Measurements from ENCODE around the gene RNF213. TPM values are rescaled to one million over a fixed set of nuclear protein-coding genes. Genes with fewer than 3 reads are reported as not detected.

Gene RNF213
- total RNA-seq, 1 experiment from 2014 or later = 71.4 TPM

- Histone ChIP-seq H3K9ac (ENCODE audit: low read length) (no peak overlapping the region), H3K79me2 (ENCODE audit: low read length) (no peaks in the 10 kb centered on the region), H3K36me3 (ENCODE audit: low read depth, low read length) (peaks cover 22% of the 10 kb centered on the region; the same call in 1 of the 2 replicates), H3K4me1 (ENCODE audit: insufficient read depth, low read length) (no peaks in the 10 kb centered on the region), H2AFZ (ENCODE audit: low read length) (no peak overlapping the region), H3K27ac (ENCODE audit: low read length) (no peak overlapping the region), H3K27me3 (ENCODE audit: low read length) (no peaks in the 10 kb centered on the region), H3K9me2 (replicated peaks; ENCODE audit: low read length) (no peaks in the 10 kb centered on the region), H3K4me2 (ENCODE audit: low read length) (no peak overlapping the region), H3K9me3 (ENCODE audit: low read length) (no peaks in the 10 kb centered on the region), H4K20me1 (ENCODE audit: low read length) (no peaks in the 10 kb centered on the region), H3K4me3 (ENCODE audit: low read length) (no peak overlapping the region), H3F3A (ENCODE audit: low read length, unreplicated experiment) (no peaks in the 10 kb centered on the region)
- no peak for DNase-seq
- ChIA-PET POLR2A (ENCODE audit: unreplicated experiment) (no interaction called here), CTCF (no interaction called here)
- no peak for TF ChIP-seq EZH2 (IDR thresholded peaks at IDR 0.05; ENCODE audit: low read length, unreplicated experiment)
- TF ChIP-seq, protein P1, sequence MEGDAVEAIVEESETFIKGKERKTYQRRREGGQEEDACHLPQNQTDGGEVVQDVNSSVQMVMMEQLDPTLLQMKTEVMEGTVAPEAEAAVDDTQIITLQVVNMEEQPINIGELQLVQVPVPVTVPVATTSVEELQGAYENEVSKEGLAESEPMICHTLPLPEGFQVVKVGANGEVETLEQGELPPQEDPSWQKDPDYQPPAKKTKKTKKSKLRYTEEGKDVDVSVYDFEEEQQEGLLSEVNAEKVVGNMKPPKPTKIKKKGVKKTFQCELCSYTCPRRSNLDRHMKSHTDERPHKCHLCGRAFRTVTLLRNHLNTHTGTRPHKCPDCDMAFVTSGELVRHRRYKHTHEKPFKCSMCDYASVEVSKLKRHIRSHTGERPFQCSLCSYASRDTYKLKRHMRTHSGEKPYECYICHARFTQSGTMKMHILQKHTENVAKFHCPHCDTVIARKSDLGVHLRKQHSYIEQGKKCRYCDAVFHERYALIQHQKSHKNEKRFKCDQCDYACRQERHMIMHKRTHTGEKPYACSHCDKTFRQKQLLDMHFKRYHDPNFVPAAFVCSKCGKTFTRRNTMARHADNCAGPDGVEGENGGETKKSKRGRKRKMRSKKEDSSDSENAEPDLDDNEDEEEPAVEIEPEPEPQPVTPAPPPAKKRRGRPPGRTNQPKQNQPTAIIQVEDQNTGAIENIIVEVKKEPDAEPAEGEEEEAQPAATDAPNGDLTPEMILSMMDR (conservative IDR thresholded peaks at IDR 0.05; ENCODE audit: low read depth, low read length) = no peak
- TF ChIP-seq EZH2phosphoT487 (IDR thresholded peaks at IDR 0.05; ENCODE audit: borderline replicate concordance, low read length) = no peak
- intact Hi-C loops (cut with micrococcal nuclease) = no loop called here
- no TSS peak for BruUV-seq (replicated peaks)
- ATAC-seq = no peak
Measured at GRCh38 chr17:80289616-80290015, 29.0 kb downstream of the RNF213 start.

DNA sequence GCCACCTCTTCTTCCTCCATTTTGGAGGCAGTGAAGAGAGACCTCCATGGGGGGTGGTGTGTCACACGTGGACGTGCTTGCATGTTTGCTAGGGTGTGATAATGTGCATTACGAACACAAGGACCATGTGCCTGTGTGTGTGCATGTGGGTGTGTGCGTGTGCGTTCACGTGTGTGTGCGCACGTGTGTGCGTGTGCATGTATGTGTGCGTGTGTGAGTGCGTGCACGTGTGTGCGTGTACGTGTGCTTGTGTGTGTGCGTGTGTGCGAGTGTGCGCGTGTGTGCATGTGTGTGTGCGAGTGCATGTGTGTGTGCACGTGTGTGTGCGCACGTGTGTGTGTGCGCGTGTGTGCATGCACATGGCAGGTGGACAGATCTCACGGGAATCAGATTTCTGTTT, 29.5 kb downstream of the RNF213 start:
- Histone ChIP-seq H3K36me3 (ENCODE audit: low read depth, low read length) (peaks cover 25% of the 10 kb centered on the region; the same call in 1 of the 2 replicates), H3K4me3 (ENCODE audit: low read length) (no peak overlapping the region), H3K27me3 (ENCODE audit: low read length) (no peaks in the 10 kb centered on the region), H3K9me3 (ENCODE audit: low read length) (no peaks in the 10 kb centered on the region), H3K79me2 (ENCODE audit: low read length) (no peaks in the 10 kb centered on the region), H3K9me2 (replicated peaks; ENCODE audit: low read length) (no peaks in the 10 kb centered on the region), H3F3A (ENCODE audit: low read length, unreplicated experiment) (no peaks in the 10 kb centered on the region), H3K4me1 (ENCODE audit: insufficient read depth, low read length) (no peaks in the 10 kb centered on the region), H4K20me1 (ENCODE audit: low read length) (no peaks in the 10 kb centered on the region), H3K4me2 (ENCODE audit: low read length) (no peak overlapping the region), H3K9ac (ENCODE audit: low read length) (no peak overlapping the region), H2AFZ (ENCODE audit: low read length) (no peak overlapping the region), H3K27ac (ENCODE audit: low read length) (no peak overlapping the region)
- POLR2A ChIA-PET (ENCODE audit: unreplicated experiment) = no interaction called here
- BruUV-seq (replicated peaks) = no TSS peak
- TF ChIP-seq EZH2 (IDR thresholded peaks at IDR 0.05; ENCODE audit: low read length, unreplicated experiment) = no peak
- TF ChIP-seq EZH2phosphoT487 (IDR thresholded peaks at IDR 0.05; ENCODE audit: borderline replicate concordance, low read length) = no peak
- TF ChIP-seq, protein P1 (conservative IDR thresholded peaks at IDR 0.05; ENCODE audit: low read depth, low read length) = no peak
- intact Hi-C loops (cut with micrococcal nuclease) = no loop called here
- ATAC-seq (no peak), DNase-seq (no peak)
- CTCF ChIA-PET = no interaction called here

DNA sequence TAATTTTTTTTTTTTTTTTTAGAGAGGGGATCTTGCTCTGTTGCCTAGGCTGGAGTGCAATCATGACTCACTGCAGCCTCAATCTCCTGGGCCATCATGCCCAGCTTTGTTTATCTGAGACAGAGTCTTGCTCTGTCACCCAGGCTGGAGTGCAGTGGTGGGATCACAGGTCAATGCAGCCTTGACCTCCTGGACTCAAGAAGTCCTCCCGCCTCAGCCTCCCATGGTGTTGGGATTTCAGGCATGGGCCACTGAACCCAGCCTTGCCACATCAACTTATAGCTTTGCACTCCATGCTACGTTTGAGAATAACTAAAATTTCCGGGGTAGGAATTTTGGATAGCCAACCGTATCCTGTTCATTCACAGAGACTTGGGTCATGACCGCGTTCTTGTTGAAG, 30.6 kb downstream of the RNF213 start:
- H2AFZ ChIP-seq (ENCODE audit: low read length) = no peak overlapping the region
- CTCF ChIA-PET = no interaction called here
- no peaks in the 10 kb centered on the region for H3K9me3 ChIP-seq (ENCODE audit: low read length)
- no peaks in the 10 kb centered on the region for H3F3A ChIP-seq (ENCODE audit: low read length, unreplicated experiment)
- H3K9me2 ChIP-seq (replicated peaks; ENCODE audit: low read length) = no peaks in the 10 kb centered on the region
- intact Hi-C loops (cut with micrococcal nuclease) = no loop called here
- H3K27ac ChIP-seq (ENCODE audit: low read length) = no peak overlapping the region
- TF ChIP-seq, protein P1 (conservative IDR thresholded peaks at IDR 0.05; ENCODE audit: low read depth, low read length) = no peak
- TF ChIP-seq EZH2 (IDR thresholded peaks at IDR 0.05; ENCODE audit: low read length, unreplicated experiment) = no peak
- DNase-seq (no peak), ATAC-seq (no peak)
- no peak overlapping the region for H3K4me2 ChIP-seq (ENCODE audit: low read length)
- H3K4me1 ChIP-seq (ENCODE audit: insufficient read depth, low read length) = no peaks in the 10 kb centered on the region
- POLR2A ChIA-PET (ENCODE audit: unreplicated experiment) = no interaction called here
- H3K27me3 ChIP-seq (ENCODE audit: low read length) = no peaks in the 10 kb centered on the region
- peaks cover 31% of the 10 kb centered on the region for H3K36me3 ChIP-seq (ENCODE audit: low read depth, low read length)
- H3K4me3 ChIP-seq (ENCODE audit: low read length) = no peak overlapping the region
- no peaks in the 10 kb centered on the region for H3K79me2 ChIP-seq (ENCODE audit: low read length)
- no peak overlapping the region for H3K9ac ChIP-seq (ENCODE audit: low read length)
- no TSS peak for BruUV-seq (replicated peaks)
- no peaks in the 10 kb centered on the region for H4K20me1 ChIP-seq (ENCODE audit: low read length)
